ENCODE measurements around the gene GRM1.

Gene GRM1

GRCh38 chr6:146028851-146029572 is at the start of gene GRM1:
Gene GRM1 (plus strand): TSS chr6:146029062. CDS start chr6:146029518, 456 bp downstream.
- DNase-seq (ENCODE audit: low read depth): no peak

GRCh38 chr6:146009338-146009737 is 19.5 kb upstream of the GRM1 start:
- DNase-seq (ENCODE audit: low read depth): no peak

GRCh38 chr6:146014233-146014632 is 14.6 kb upstream of the GRM1 start:
- no peak for DNase-seq (ENCODE audit: low read depth)

GRCh38 chr6:146017672-146018071 is 11.2 kb upstream of the GRM1 start:
- DNase-seq (ENCODE audit: low read depth): no peak

- no peak for DNase-seq (ENCODE audit: low read depth)
Measured at GRCh38 chr6:146026873-146027272, 2.0 kb upstream of the GRM1 start.

GRCh38 chr6:146027586-146028251 is 1.1 kb upstream of the GRM1 start:
- DNase-seq (ENCODE audit: low read depth): no peak

- DNase-seq (ENCODE audit: low read depth): peak; percentile 3
Measured at GRCh38 chr6:146028252-146028795, 538 bp upstream of the GRM1 start.

GRCh38 chr6:146029573-146030184 is 817 bp downstream of the GRM1 start:
- DNase-seq (ENCODE audit: low read depth): no peak

GRCh38 chr6:146032387-146032786 is 3.5 kb downstream of the GRM1 start:
- DNase-seq (ENCODE audit: low read depth): no peak

- no peak for DNase-seq (ENCODE audit: low read depth)
Measured at GRCh38 chr6:146040360-146040759, 11.5 kb downstream of the GRM1 start.

- DNase-seq (ENCODE audit: low read depth): no peak
Measured at GRCh38 chr6:146041282-146041681, 12.4 kb downstream of the GRM1 start.

GRCh38 chr6:146047371-146047770 is 18.5 kb downstream of the GRM1 start:
- DNase-seq (ENCODE audit: low read depth): no peak

- no peak for DNase-seq (ENCODE audit: low read depth)
Measured at GRCh38 chr6:146050168-146050567, 21.3 kb downstream of the GRM1 start.

- no peak for DNase-seq (ENCODE audit: low read depth)
Measured at GRCh38 chr6:146056506-146056905, 27.6 kb downstream of the GRM1 start.

- DNase-seq (ENCODE audit: low read depth): no peak
Measured at GRCh38 chr6:146065690-146066089, 36.8 kb downstream of the GRM1 start.

- no peak for DNase-seq (ENCODE audit: low read depth)
Measured at GRCh38 chr6:146066506-146066905, 37.6 kb downstream of the GRM1 start.

- no peak for DNase-seq (ENCODE audit: low read depth)
Measured at GRCh38 chr6:146071781-146072180, 42.9 kb downstream of the GRM1 start.

- DNase-seq (ENCODE audit: low read depth): no peak
Measured at GRCh38 chr6:146077992-146078391, 49.1 kb downstream of the GRM1 start.

- no peak for DNase-seq (ENCODE audit: low read depth)
Measured at GRCh38 chr6:146087386-146087785, 58.5 kb downstream of the GRM1 start.

- DNase-seq (ENCODE audit: low read depth): no peak
Measured at GRCh38 chr6:146090474-146090873, 61.6 kb downstream of the GRM1 start.

- no peak for DNase-seq (ENCODE audit: low read depth)
Measured at GRCh38 chr6:146092961-146093686, 64.3 kb downstream of the GRM1 start.

- no peak for DNase-seq (ENCODE audit: low read depth)
Measured at GRCh38 chr6:146095481-146095880, 66.6 kb downstream of the GRM1 start.

Measured in activated T-cell treated with anti-CD3 and anti-CD28 coated beads for 1 hour (primary cell).